Panc1 (cell line): ENCODE measurements around the gene SREBF2.

Experiments
- POLR2AphosphoS5 ChIP-seq: IDR thresholded peaks from 2 replicates; pipeline ENCODE4 v1.6.1; 2012; ENCODE audit warnings: mild to moderate bottlenecking, low read depth, low read length, moderate library complexity
- SIN3A ChIP-seq: IDR thresholded peaks from 2 replicates; pipeline ENCODE4 v1.6.1; 2012; ENCODE audit warnings: low read depth, mild to moderate bottlenecking, low read length, moderate library complexity, borderline replicate concordance; ENCODE audit not compliant: insufficient read depth
- TF ChIP-seq, protein P1 (sequence below): fragments of 450-650 bp; IDR thresholded peaks from 2 replicates; pipeline ENCODE4 v1.5.1; 2017; ENCODE audit warnings: mild to moderate bottlenecking
- TF ChIP-seq, protein P2 (sequence below), 2 experiments: IDR thresholded peaks; 2 replicates each; pipeline ENCODE4 v1.6.1; 2011 to 2012; ENCODE audit warnings: low read depth in 2 of 2, control low read depth in 1 of 2, low read length in 1 of 2, mild to moderate bottlenecking in 1 of 2, moderate library complexity in 1 of 2; ENCODE audit not compliant: insufficient read depth in 1 of 2

DNA sequence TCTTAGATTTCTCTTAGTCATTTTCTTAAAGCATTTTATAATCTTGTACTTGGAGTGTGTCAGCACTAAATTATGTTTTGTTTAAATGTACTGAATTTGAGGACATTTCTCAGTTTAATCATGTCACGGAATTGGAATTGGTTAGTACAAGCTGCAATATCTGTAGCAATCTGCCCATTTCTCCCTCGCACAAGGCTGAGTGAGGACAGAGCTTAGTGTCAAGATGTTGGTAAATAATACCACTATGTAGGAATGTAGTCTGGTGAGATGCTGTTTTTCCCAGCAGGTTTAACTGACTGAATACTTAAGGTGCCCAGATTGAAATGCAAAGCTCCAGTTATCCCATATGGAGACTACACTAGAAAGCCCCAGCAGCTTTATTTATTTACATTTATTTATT is 30.6 kb downstream of the SREBF2 start:
- TF ChIP-seq, protein P1, sequence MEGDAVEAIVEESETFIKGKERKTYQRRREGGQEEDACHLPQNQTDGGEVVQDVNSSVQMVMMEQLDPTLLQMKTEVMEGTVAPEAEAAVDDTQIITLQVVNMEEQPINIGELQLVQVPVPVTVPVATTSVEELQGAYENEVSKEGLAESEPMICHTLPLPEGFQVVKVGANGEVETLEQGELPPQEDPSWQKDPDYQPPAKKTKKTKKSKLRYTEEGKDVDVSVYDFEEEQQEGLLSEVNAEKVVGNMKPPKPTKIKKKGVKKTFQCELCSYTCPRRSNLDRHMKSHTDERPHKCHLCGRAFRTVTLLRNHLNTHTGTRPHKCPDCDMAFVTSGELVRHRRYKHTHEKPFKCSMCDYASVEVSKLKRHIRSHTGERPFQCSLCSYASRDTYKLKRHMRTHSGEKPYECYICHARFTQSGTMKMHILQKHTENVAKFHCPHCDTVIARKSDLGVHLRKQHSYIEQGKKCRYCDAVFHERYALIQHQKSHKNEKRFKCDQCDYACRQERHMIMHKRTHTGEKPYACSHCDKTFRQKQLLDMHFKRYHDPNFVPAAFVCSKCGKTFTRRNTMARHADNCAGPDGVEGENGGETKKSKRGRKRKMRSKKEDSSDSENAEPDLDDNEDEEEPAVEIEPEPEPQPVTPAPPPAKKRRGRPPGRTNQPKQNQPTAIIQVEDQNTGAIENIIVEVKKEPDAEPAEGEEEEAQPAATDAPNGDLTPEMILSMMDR: no peak
- TF ChIP-seq POLR2AphosphoS5 (no peak), SIN3A (no peak)
- TF ChIP-seq, protein P2, sequence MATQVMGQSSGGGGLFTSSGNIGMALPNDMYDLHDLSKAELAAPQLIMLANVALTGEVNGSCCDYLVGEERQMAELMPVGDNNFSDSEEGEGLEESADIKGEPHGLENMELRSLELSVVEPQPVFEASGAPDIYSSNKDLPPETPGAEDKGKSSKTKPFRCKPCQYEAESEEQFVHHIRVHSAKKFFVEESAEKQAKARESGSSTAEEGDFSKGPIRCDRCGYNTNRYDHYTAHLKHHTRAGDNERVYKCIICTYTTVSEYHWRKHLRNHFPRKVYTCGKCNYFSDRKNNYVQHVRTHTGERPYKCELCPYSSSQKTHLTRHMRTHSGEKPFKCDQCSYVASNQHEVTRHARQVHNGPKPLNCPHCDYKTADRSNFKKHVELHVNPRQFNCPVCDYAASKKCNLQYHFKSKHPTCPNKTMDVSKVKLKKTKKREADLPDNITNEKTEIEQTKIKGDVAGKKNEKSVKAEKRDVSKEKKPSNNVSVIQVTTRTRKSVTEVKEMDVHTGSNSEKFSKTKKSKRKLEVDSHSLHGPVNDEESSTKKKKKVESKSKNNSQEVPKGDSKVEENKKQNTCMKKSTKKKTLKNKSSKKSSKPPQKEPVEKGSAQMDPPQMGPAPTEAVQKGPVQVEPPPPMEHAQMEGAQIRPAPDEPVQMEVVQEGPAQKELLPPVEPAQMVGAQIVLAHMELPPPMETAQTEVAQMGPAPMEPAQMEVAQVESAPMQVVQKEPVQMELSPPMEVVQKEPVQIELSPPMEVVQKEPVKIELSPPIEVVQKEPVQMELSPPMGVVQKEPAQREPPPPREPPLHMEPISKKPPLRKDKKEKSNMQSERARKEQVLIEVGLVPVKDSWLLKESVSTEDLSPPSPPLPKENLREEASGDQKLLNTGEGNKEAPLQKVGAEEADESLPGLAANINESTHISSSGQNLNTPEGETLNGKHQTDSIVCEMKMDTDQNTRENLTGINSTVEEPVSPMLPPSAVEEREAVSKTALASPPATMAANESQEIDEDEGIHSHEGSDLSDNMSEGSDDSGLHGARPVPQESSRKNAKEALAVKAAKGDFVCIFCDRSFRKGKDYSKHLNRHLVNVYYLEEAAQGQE (IDR thresholded peaks at IDR 0.05; ENCODE audit: insufficient read depth in 1 of 2, low read depth in 2 of 2, low read length in 1 of 2): no peak
